IMR-90 (cell line): ENCODE data around the gene NRIP1. TPM values are rescaled to one million over a fixed set of nuclear protein-coding genes. Genes with fewer than 3 reads are reported as not detected.

ENCODE experiments used
- ATAC-seq: fragments of 200-7000 bp; cut with Tn5 transposase; 2 replicates; pipeline ENCODE4 v1.9.1; 2020; ENCODE audit warnings: low read depth, mild to moderate bottlenecking, moderate library complexity
- BruUV-seq: library from RNA; stranded (reverse); fragments of 400-500 nt; replicated peaks from 2 replicates; lab custom pipeline; 2021; lab: Mats Ljungman, UMichigan
- CTCF ChIA-PET: fragments of 300-600 bp; formaldehyde crosslinking; extraction: SDS; loops from one replicate; lab custom pipeline; 2021; ENCODE audit warnings: antibody characterized with exemption; lab: Yijun Ruan, JAX
- POLR2A ChIA-PET: fragments of 300-600 bp; sonication (Branson Sonifier 250); formaldehyde crosslinking; loops from one replicate; lab custom pipeline; 2022; ENCODE audit warnings: antibody characterized with exemption; ENCODE audit not compliant: unreplicated experiment; lab: Charles Lee
- DNase-seq: peaks from one replicate; pipeline ENCODE4 v3.0.0; 2013
- H2AFZ ChIP-seq: replicated peaks from 2 replicates; pipeline ENCODE3; 2013; ENCODE audit warnings: low read length, mild to moderate bottlenecking; ENCODE audit not compliant: poor library complexity
- H2AK5ac ChIP-seq: 2 replicates; pipeline ENCODE4 v1.6.1; 2013; ENCODE audit warnings: low read depth, low read length, inconsistent platforms
- H2AK9ac ChIP-seq: replicated peaks from 2 replicates; pipeline ENCODE3; 2013; ENCODE audit warnings: mild to moderate bottlenecking, low read depth, low read length, moderate library complexity; ENCODE audit not compliant: poor library complexity
- H2BK120ac ChIP-seq: 2 replicates; pipeline ENCODE4 v1.6.1; 2013; ENCODE audit warnings: low read depth, low read length, inconsistent platforms
- H2BK15ac ChIP-seq: 3 replicates; pipeline ENCODE4 v1.6.1; 2013; ENCODE audit warnings: low read depth, low read length, inconsistent platforms
- H2BK20ac ChIP-seq: 2 replicates; pipeline ENCODE4 v1.6.1; 2013; ENCODE audit warnings: low read depth, mild to moderate bottlenecking, inconsistent platforms, low read length, moderate library complexity
- H2BK5ac ChIP-seq: 2 replicates; pipeline ENCODE4 v1.6.1; 2013; ENCODE audit warnings: mild to moderate bottlenecking, low read depth, low read length, inconsistent platforms; ENCODE audit not compliant: poor library complexity, severe bottlenecking
- H3K14ac ChIP-seq: replicated peaks from 2 replicates; pipeline ENCODE4 v1.6.1; 2013; ENCODE audit warnings: low read depth, low read length, inconsistent platforms
- H3K18ac ChIP-seq: 2 replicates; pipeline ENCODE4 v1.6.1; 2013; ENCODE audit warnings: low read depth, low read length, control low read depth
- H3K23ac ChIP-seq: 2 replicates; pipeline ENCODE4 v1.6.1; 2013; ENCODE audit warnings: low read depth, low read length, inconsistent platforms
- H3K27ac ChIP-seq: 2 replicates; pipeline ENCODE4 v1.5.1; 2013; ENCODE audit warnings: mild to moderate bottlenecking, control low read depth, low read length; ENCODE audit not compliant: insufficient read depth
- H3K27me3 ChIP-seq: 2 replicates; pipeline ENCODE4 v1.6.1; 2013; ENCODE audit warnings: low read length; ENCODE audit not compliant: control insufficient read depth, insufficient read depth
- H3K36me3 ChIP-seq: 2 replicates; pipeline ENCODE4 v1.6.1; 2013; ENCODE audit warnings: low read length, mixed read lengths; ENCODE audit not compliant: control insufficient read depth, insufficient read depth
- H3K4ac ChIP-seq: 2 replicates; pipeline ENCODE4 v1.6.1; 2013; ENCODE audit warnings: low read depth, low read length, inconsistent platforms
- H3K4me1 ChIP-seq: 2 replicates; pipeline ENCODE4 v1.6.1; 2013; ENCODE audit warnings: low read length, mixed read lengths; ENCODE audit not compliant: control insufficient read depth, insufficient read depth
- H3K4me2 ChIP-seq: 2 replicates; pipeline ENCODE4 v1.6.1; 2013; ENCODE audit warnings: low read depth, mild to moderate bottlenecking, control low read depth, low read length, moderate library complexity
- H3K4me3 ChIP-seq: 2 replicates; pipeline ENCODE4 v1.5.1; 2013; ENCODE audit warnings: low read depth, mild to moderate bottlenecking, control low read depth, low read length, moderate library complexity; ENCODE audit not compliant: insufficient read depth
- H3K56ac ChIP-seq: 2 replicates; pipeline ENCODE4 v1.6.1; 2013; ENCODE audit warnings: low read length, inconsistent platforms; ENCODE audit not compliant: insufficient read depth; ENCODE audit errors: extremely low read depth
- H3K79me1 ChIP-seq, 2 experiments: 2 replicates each; pipeline ENCODE4 v1.6.1; 2013; ENCODE audit warnings: low read length in 2 of 2, inconsistent platforms in 1 of 2, low read depth in 1 of 2
- H3K9ac ChIP-seq: 2 replicates; pipeline ENCODE4 v1.6.1; 2013; ENCODE audit warnings: low read depth, low read length, control low read depth
- H3K9me1 ChIP-seq: 2 replicates; pipeline ENCODE4 v1.6.1; 2013; ENCODE audit warnings: low read length, inconsistent platforms; ENCODE audit not compliant: insufficient read depth
- H3K9me3 ChIP-seq: 2 replicates; pipeline ENCODE4 v1.6.1; 2013; ENCODE audit warnings: low read length; ENCODE audit not compliant: control insufficient read depth, insufficient read depth
- H4K20me1 ChIP-seq: 2 replicates; pipeline ENCODE4 v1.6.1; 2013; ENCODE audit warnings: low read length, inconsistent platforms; ENCODE audit not compliant: insufficient read depth
- H4K5ac ChIP-seq: 2 replicates; pipeline ENCODE4 v1.6.1; 2013; ENCODE audit warnings: mild to moderate bottlenecking, low read depth, low read length, control low read depth
- H4K8ac ChIP-seq, 2 experiments: 2 replicates each; pipeline ENCODE4 v1.6.1; 2013; ENCODE audit warnings: low read depth in 2 of 2, low read length in 2 of 2, control low read depth in 1 of 2, inconsistent platforms in 1 of 2
- H4K91ac ChIP-seq: 2 replicates; pipeline ENCODE4 v1.6.1; 2013; ENCODE audit warnings: low read depth, low read length, inconsistent platforms; ENCODE audit not compliant: insufficient read depth
- MAFK ChIP-seq: IDR thresholded peaks from 2 replicates; pipeline ENCODE4 v1.6.1; 2012; ENCODE audit warnings: low read depth, low read length, improper control_type of control experiment
- WGBS, 2 experiments: methylation state at CpG; one replicate each; pipeline versions ENCODE4 v1.1.5 to v1.1.7; 2013; ENCODE audit warnings: missing lambda C conversion rate in 2 of 2; ENCODE audit not compliant: insufficient read length in 1 of 2; ENCODE audit errors: extremely low coverage in 2 of 2; 5-methylcytosine and 5-hydroxymethylcytosine counted together
- dilution Hi-C: fragments of 300-500 bp; cut with HindIII; formaldehyde crosslinking; loops from one replicate; pipeline ENCODE4 v1.14.3; 2018; ENCODE audit warnings: low sequenced_read_pairs; ENCODE audit not compliant: unreplicated experiment
- in situ Hi-C: fragments of 300-500 bp; cut with MboI; formaldehyde crosslinking; loops from 3 replicates; pipeline ENCODE4 v1.14.3; 2019; ENCODE audit warnings: low sequenced_read_pairs, inconsistent platforms, mixed read lengths
- intact Hi-C: fragments of 100-400 bp; cut with micrococcal nuclease; formaldehyde crosslinking; loops from 2 replicates; pipeline ENCODE4 v1.10.0; 2022
- polyA plus RNA-seq, 3 experiments: library from polyadenylated mRNA; depleted of rRNA; stranded (reverse); fragments of >200 nt; gene quantifications; 2 replicates each; pipeline ENCODE4 v1.2.3, GENCODE V29; 2012; ENCODE audit warnings: low replicate concordance in 1 of 3
- total RNA-seq: library from RNA; depleted of rRNA; stranded (reverse); fragments of >200 nt; gene quantifications from 2 replicates; pipeline ENCODE4 v1.2.3, GENCODE V29; 2012

The NRIP1 gene
- total and polyA plus RNA-seq, 2 of the 4 experiments (the other 2 are of a cell fraction), result 9.6 to 73.8 TPM

DNA sequence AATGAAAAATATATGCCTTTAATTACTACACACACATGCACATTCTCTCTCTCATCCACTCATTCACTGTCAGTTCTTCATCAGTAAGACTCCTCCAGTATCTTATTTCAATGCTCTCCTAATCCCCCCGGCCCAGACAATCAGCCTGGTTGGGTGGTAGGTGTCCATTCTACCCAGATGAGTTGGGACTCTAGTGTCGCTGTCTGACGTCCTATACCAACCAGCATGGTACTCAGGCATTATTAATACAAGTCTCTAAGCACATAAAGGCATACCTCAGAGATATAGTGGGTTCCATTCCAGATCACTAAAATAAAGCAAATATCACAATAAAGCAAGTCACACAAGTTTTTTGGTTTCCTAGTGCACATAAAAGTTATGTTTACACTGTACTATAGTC is 19.8 kb downstream of the NRIP1 start:
- Histone ChIP-seq H2AK5ac (no peak overlapping the region), H3K4me2 (no peak overlapping the region), H3K27ac (no peak overlapping the region), H2AK9ac (no peak overlapping the region), H4K5ac (no peak overlapping the region), H3K79me1 (peaks cover 6 to 41% of the 10 kb centered on the region in 2 experiments), H2BK5ac (no peak overlapping the region), H3K4me1 (peaks cover 3% of the 10 kb centered on the region; the same call in 1 of the 2 replicates), H3K4ac (no peak overlapping the region), H2AFZ (no peak overlapping the region), H3K36me3 (peaks cover 4% of the 10 kb centered on the region), H2BK15ac (no peak overlapping the region), H3K9me1 (no peaks in the 10 kb centered on the region), H3K4me3 (no peak overlapping the region), H4K91ac (no peak overlapping the region), H3K9me3 (no peaks in the 10 kb centered on the region), H4K20me1 (peaks cover 54% of the 10 kb centered on the region), H3K9ac (no peak overlapping the region), H3K27me3 (no peaks in the 10 kb centered on the region), H2BK20ac (no peak overlapping the region), H3K14ac (no peak overlapping the region; the same call in 1 of the 2 replicates), H2BK120ac (no peak overlapping the region), H3K23ac (no peak overlapping the region), H3K18ac (no peak overlapping the region), H4K8ac (no peak overlapping the region), H3K56ac (no peak overlapping the region)
- dilution Hi-C loops, result no loop called here
- intact Hi-C loops, result no loop called here
- WGBS, 2 experiments, result no CpG with 5 or more reads among the region's 3 CpGs
- no TSS peak for BruUV-seq
- no peak for TF ChIP-seq MAFK
- in situ Hi-C loops, result no loop called here
- ChIA-PET POLR2A (no interaction called here), CTCF (no interaction called here)
- DNase-seq (no peak), ATAC-seq (no peak)
